Heart left ventricle (tissue), 13 donors: ENCODE data around the gene PPARG.

ENCODE experiments used
- CTCF ChIP-seq, 12 donors: fragments of 200-600 bp; sonication (generic) in 4 of 12; IDR thresholded peaks; one replicate each; pipeline versions ENCODE4 v1.5.0 to v1.8.0; 2018 to 2022; ENCODE audit warnings: antibody characterized with exemption in 12 of 12, mild to moderate bottlenecking in 5 of 12
- POLR2A ChIP-seq, 2 donors: fragments of 450-650 bp; IDR thresholded peaks; one replicate each; pipeline ENCODE4 v1.6.1; 2017; ENCODE audit warnings: antibody characterized with exemption in 2 of 2, mild to moderate bottlenecking in 2 of 2, moderate library complexity in 2 of 2
- donor health status: ischemic (EF 13 %, LVEDD 7.1; RV severe dilation, severe dysfunction).
- donor health status: DM: no; HTN: yes; CAD: no.
- donor health status: DM: no; HTN: no; CAD: no.
- donor health status: ischemic (EF 25% LVEDD 6.9; RV normal size, moderate dysfunction).
- donor health status: ischemic (EF 25% LVEDD 5.7; RV mildly dilated, moderate dysfunction).
- donor health status: ischemic (EF 35%, LVEDD 5.7; RV mildly dilated, moderate dysfunction).
- donor health status: nonischemic (EF 11% LVEDD 7.7; RV severe dilation, severe dysfunction).
- donor health status: DM: yes; HTN: yes; CAD: no.
- donor health status: PGD.
- donor health status: ischemic (EF 29% LVEDD 5.4; RV normal size, mild dysfunction).
- donor health status: nonischemic (EF 23%, LVEDD 6.1; RV moderate dilation, normal function).

DNA sequence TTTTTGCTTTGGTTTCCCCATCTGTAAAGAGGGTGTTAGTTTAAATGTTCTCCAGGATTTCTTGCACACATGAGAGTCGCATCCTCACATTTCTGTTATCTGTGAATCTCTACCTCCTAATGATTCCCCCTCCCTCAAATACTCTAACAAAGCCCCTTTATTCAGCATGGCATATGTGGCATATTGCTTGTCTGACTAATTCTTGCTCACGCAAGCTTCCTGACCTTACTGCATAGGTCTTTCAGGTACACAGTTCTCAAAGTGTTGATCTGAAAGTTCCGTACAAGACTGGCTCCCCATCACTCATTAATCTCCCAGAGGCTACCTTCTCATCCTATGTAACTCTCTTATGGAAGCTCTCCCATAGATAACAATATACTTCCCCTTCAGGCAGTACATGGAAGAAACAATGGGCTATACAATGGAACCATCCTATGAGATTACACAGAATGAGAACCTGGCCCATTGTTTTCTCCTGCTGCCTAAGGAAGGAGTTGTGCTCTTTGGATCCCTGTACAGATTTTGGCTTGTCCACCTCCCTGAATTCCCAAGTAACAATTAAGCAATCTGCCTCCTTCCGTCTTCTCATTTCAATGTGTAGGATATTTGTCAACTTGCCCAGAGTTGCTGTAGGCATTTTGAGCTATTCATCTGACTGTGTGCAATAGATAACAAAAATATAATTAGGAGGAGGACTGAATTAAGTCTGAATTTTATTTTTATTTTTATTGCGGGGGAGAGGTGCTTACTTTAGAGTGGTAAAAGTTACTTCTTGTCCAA lies 51.0 kb downstream of the PPARG start:
- no peak for TF ChIP-seq CTCF (IDR thresholded peaks at IDR 0.05)
- no peak for TF ChIP-seq POLR2A (IDR thresholded peaks at IDR 0.05)
